ENCODE measurements around the gene FAM241A. TPM values are rescaled to one million over a fixed set of nuclear protein-coding genes. Genes with fewer than 3 reads are reported as not detected.
"Not testable (repeated sequence)": the region's sequence is repeated elsewhere in the genome, so short reads cannot be mapped to it uniquely, and the experiment has no call there.

FAM241A gene
- polyA plus RNA-seq, 5 donors: 2.2 to 3.6 (median 2.8) TPM

DNA sequence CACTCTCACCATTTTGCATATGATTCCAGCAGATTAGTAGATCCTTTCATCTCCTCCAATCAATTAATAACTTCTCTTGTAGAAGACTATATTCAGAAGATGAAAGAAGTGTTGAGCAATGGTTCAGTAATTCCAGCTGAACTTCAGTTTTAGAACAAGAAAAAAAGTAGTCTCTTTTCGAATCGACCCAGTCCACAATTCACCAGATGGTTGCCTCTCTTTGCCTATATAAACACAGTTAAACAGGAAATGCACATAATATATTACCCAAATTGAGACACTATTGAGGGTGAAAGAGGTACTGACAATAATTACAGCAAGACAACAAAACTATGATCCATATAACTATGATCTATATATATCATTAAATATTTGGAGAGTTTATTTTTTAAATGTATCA lies 16.8 kb upstream of the FAM241A start:
- no peak for DNase-seq

DNA sequence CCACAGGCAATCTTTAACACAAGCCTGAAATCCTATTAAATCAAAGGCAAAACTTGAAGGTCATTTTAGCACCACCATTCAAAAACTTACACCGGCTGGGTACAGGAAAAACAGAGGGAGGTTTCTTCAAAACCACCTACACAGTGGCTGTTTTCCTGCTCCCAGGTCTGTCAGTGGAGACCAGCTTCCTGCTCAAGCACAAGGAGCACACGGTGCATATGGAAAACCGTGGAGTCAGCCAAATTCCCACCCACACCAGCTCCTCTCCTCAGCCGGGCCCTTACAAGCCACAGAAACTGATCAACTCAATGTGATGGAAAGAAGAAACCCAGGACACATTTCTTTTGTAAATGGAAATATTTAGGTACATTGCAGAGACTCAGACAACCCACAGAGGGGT lies 14.3 kb upstream of the FAM241A start:
- DNase-seq: no peak

GRCh38 chr4:112136551-112136950 lies 8.7 kb upstream of the FAM241A start:
- no peak for DNase-seq

- no peak for DNase-seq
These were observed 6.7 kb upstream of the FAM241A start for GRCh38 chr4:112138538-112138937.

GRCh38 chr4:112140536-112140935 lies 4.7 kb upstream of the FAM241A start:
- no peak for DNase-seq

- no peak for DNase-seq
These were observed 3.7 kb upstream of the FAM241A start for GRCh38 chr4:112141366-112142138.

GRCh38 chr4:112142182-112142581 lies 3.1 kb upstream of the FAM241A start:
- no peak for DNase-seq

- DNase-seq: no peak
These were observed 1.5 kb upstream of the FAM241A start for GRCh38 chr4:112143781-112144180.

DNA sequence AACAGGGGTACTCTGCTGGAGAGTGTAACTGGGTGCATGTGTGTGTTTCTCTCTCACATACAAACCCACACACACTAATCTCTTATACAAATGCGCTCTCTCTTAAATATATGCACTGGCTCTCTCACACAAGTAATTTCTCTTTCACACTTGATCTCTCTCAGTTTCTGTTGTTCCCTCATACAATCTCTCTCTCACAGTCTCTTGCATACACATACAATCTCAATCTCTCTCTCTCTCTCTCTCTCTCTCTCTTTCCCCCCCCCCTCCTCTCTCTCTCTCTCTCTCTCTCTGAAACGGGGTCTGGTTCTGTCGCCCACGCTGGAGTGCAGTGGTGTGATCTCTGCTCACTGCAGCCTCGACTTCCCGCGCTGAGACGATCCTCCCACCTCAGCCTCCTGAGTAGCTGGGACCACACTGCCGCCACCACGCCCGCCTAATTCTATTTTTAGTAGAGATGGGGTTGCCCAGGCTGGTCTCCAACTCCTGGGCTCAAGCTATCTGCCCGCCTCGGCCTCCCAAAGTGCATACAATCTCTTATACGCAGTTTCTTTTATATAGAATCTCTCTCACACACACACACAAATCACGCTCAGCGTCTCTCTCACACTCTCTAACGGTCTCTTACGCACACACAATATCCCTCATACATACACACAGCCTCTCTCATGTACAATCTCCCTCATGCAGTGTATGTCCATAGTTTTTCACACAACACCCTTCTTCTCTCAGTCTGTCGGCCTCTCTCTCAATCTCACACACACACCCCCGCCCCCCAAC lies 518 bp upstream of the FAM241A start:
- no peak for DNase-seq

- DNase-seq: peak; percentile 42 to 53
These were observed 692 bp downstream of the FAM241A start for GRCh38 chr4:112145790-112146501.

DNA sequence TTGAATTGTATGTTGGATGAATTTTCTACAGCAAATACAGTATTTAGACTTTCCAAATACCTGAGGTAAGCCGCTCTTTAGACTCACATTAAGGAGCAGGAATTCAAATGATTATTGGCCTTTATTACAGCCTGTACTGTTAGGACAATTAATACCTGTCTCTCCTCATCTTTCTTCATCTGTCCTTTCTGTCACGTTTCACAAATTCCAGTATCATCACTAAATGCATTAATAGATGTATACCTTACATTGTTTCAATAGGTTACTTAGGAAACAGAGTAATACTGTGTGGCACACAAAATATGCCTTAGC lies 1.2 kb downstream of the FAM241A start:
- DNase-seq: no peak

- no peak for DNase-seq
These were observed 2.4 kb downstream of the FAM241A start for GRCh38 chr4:112147697-112148096.

DNA sequence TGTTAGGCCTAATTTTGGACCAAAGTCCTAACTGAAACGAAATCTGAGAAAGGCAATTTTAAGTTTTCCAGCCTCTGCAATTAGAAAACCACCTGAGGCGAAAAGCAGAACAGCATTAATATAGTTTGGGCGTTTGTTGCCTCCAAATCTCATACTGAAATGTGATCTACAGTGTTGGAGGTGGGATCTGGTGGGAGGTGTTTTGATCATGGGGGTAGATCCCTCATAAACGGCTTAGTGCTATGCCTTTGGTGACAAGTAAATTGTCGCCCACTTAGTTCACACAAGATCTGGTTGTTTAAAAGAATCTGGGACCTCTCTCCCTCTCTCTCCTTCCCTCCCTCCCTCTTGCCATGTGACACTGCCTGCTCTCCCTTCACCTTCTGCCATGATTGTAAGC lies 5.7 kb downstream of the FAM241A start:
- no peak for DNase-seq

DNA sequence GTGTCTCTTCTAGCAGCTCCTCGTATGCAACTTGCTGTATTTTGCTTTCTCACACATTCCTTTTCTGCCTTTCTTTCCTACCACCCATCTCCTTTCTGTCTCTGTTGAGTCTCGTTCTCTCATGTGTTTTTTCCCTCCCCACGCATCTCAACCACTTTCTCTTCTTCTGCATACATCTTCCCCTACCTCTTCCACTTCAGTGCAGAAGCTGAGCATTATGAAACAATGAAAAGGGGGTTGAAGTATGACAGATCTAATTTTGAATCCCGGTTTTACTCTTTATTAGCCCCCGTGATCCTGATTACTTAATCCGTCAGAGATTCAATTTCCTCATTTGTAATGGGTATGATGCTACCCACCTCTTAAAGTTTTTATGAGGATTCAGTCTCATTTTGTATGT lies 7.3 kb downstream of the FAM241A start:
- no peak for DNase-seq

DNA sequence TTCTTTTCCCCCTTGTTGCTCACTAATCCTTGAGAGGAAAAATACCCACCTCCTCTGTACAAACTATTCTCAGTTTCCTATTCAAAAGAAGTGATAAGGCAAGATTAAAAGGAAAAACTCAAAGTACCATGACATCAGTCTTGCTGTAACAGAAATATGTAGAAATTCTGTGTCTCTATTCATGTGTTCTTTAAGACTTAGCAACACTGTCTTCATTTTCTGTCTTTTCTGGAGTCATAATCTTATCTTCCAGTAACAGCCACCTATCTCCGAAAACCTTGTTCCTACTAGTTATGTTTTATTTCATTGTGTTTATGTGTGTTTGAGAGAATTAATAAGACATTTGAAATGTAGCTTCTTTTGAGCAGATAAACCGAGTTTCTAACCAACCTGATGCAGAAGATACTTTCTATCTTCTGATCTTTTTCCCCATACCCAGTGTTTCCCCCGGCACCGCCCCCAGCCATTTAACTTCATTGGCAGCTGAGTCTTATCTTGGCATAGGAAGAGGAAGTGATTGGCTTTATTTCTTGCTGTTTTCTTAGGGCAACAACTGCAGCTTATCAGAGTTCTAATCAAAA lies 8.0 kb downstream of the FAM241A start:
- DNase-seq: no peak

- no peak for DNase-seq
These were observed 10.9 kb downstream of the FAM241A start for GRCh38 chr4:112156112-112156511.

- DNase-seq: no peak
These were observed 11.3 kb downstream of the FAM241A start for GRCh38 chr4:112156553-112156952.

DNA sequence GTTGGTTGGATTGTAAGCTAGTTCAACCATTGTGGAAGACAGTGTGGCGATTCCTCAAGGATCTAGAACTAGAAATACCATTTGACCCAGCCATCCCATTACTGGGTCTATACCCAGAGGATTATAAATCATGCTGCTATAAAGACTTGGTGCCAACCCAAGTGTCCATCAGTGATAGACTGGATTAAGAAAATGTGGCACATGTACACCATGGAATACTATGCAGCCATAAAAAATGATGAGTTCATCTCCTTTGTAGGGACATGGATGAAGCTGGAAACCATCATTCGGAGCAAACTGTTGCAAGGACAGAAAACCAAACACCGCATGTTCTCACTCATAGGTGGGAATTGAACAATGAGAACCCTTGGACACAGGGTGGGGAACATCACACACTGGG lies 18.5 kb downstream of the FAM241A start:
- not testable (repeated sequence) for DNase-seq

- no peak for DNase-seq
These were observed 22.5 kb downstream of the FAM241A start for GRCh38 chr4:112167794-112168193.

GRCh38 chr4:112168719-112169500 lies 23.7 kb downstream of the FAM241A start:
- DNase-seq: no peak

DNA sequence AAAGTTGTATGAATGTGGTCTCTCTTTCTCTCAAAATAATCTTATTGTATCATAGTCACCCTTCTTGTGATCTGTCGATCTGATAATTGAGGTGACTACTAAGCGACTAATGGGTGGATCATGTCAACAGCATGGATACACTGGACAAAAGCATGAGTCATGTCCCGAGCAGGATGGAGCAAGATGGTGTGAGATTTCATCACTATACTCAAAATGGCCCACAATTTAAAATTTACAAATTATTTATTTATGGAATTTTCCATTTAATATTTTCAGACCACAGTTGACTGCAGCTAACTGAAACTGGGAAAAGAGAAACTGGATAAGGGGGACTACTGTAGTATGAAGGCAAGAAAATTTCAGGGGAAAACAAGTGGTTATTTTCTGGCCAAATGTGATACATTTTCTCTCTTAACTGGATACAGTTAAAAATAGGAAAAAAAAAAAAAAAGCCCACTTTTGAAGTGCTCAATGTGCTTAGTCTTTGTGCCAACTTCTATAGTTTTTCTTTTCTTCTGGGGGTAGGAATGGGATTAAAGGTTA lies 25.3 kb downstream of the FAM241A start:
- no peak for DNase-seq

Data from right lung (tissue), 5 donors.